ENCODE data around the gene AFAP1. TPM values are rescaled to one million over a fixed set of nuclear protein-coding genes. Genes with fewer than 3 reads are reported as not detected.

Gene AFAP1
- polyA plus RNA-seq, 1 donor (not counting 4 experiments of a cell fraction or from before 2014, with no cell fraction given) = 7.6 TPM

- Histone ChIP-seq H3K4me2 (ENCODE audit: control insufficient read depth, extremely low read depth, insufficient read depth, low read depth, low read length) (no peak overlapping the region), H4K20me1 (ENCODE audit: control insufficient read depth, extremely low read depth, insufficient read depth, low read length) (peaks cover 3% of the 10 kb centered on the region), H3K27me3 (ENCODE audit: control insufficient read depth, extremely low read depth, insufficient read depth, low read length) (no peaks in the 10 kb centered on the region), H3K9ac (ENCODE audit: control insufficient read depth, extremely low read depth, insufficient read depth, low read length) (no peak overlapping the region), H3K9me1 (ENCODE audit: control insufficient read depth, extremely low read depth, insufficient read depth, low read length) (no peaks in the 10 kb centered on the region), H3K4me1 (ENCODE audit: control insufficient read depth, extremely low read depth, insufficient read depth, low read length) (no peaks in the 10 kb centered on the region), H3K36me3 (ENCODE audit: control insufficient read depth in 2 of 2, extremely low read depth in 1 of 2, insufficient read depth in 2 of 2, low read length in 2 of 2) (peaks cover 0 to 2% of the 10 kb centered on the region in 2 experiments), H3K79me2 (ENCODE audit: control insufficient read depth, insufficient read depth, low read length) (peaks cover 83% of the 10 kb centered on the region), H3K27ac (ENCODE audit: control insufficient read depth, insufficient read depth, low read length) (no peak overlapping the region), H2AFZ (ENCODE audit: control insufficient read depth, low read length) (no peak overlapping the region), H3K9me3 (ENCODE audit: control insufficient read depth, low read depth, low read length) (no peaks in the 10 kb centered on the region), H3K4me3 (ENCODE audit: control insufficient read depth in 2 of 3, extremely low read depth in 1 of 3, insufficient read depth in 2 of 3, low read depth in 1 of 3, low read length in 3 of 3) (no peak overlapping the region)
- FAIRE-seq (no peak), DNase-seq (ENCODE audit: low read depth, low spot score) (no peak)
- TF ChIP-seq CTCF (optimal IDR thresholded peaks at IDR 0.05 in 1 of 3, IDR thresholded peaks at IDR 0.05 in 1 of 3, conservative IDR thresholded peaks at IDR 0.05 in 1 of 3; ENCODE audit: extremely low read depth in 1 of 3, insufficient read depth in 2 of 3, low read length in 3 of 3) (no peak), EZH2 (IDR thresholded peaks at IDR 0.05; ENCODE audit: low read length) (no peak)
- dilution Hi-C loops (cut with MboI; ENCODE audit: extremely low pct_ligation_motif_present, low sequenced_read_pairs) = no loop called here
Observed at GRCh38 chr4:7903791-7904516, 35.7 kb downstream of the AFAP1 start.

GRCh38 chr4:7902826-7903225 lies 36.8 kb downstream of the AFAP1 start:
- H2AFZ ChIP-seq (ENCODE audit: control insufficient read depth, low read length) = no peak overlapping the region
- dilution Hi-C loops (cut with MboI; ENCODE audit: extremely low pct_ligation_motif_present, low sequenced_read_pairs) = no loop called here
- no peak for FAIRE-seq
- H3K4me2 ChIP-seq (ENCODE audit: control insufficient read depth, extremely low read depth, insufficient read depth, low read depth, low read length) = no peak overlapping the region
- no peaks in the 10 kb centered on the region for H3K9me3 ChIP-seq (ENCODE audit: control insufficient read depth, low read depth, low read length)
- H3K9ac ChIP-seq (ENCODE audit: control insufficient read depth, extremely low read depth, insufficient read depth, low read length) = no peak overlapping the region
- TF ChIP-seq CTCF (optimal IDR thresholded peaks at IDR 0.05 in 1 of 3, IDR thresholded peaks at IDR 0.05 in 1 of 3, conservative IDR thresholded peaks at IDR 0.05 in 1 of 3; ENCODE audit: extremely low read depth in 1 of 3, insufficient read depth in 2 of 3, low read length in 3 of 3) = no peak
- no peak for TF ChIP-seq EZH2 (IDR thresholded peaks at IDR 0.05; ENCODE audit: low read length)
- no peak overlapping the region for H3K27ac ChIP-seq (ENCODE audit: control insufficient read depth, insufficient read depth, low read length)
- H3K4me3 ChIP-seq (ENCODE audit: control insufficient read depth in 2 of 3, extremely low read depth in 1 of 3, insufficient read depth in 2 of 3, low read depth in 1 of 3, low read length in 3 of 3) = no peak overlapping the region
- no peaks in the 10 kb centered on the region for H3K27me3 ChIP-seq (ENCODE audit: control insufficient read depth, extremely low read depth, insufficient read depth, low read length)
- no peaks in the 10 kb centered on the region for H3K4me1 ChIP-seq (ENCODE audit: control insufficient read depth, extremely low read depth, insufficient read depth, low read length)
- peaks cover 0 to 2% of the 10 kb centered on the region in 2 experiments for H3K36me3 ChIP-seq (ENCODE audit: control insufficient read depth in 2 of 2, extremely low read depth in 1 of 2, insufficient read depth in 2 of 2, low read length in 2 of 2)
- no peak for DNase-seq (ENCODE audit: low read depth, low spot score)
- no peaks in the 10 kb centered on the region for H3K9me1 ChIP-seq (ENCODE audit: control insufficient read depth, extremely low read depth, insufficient read depth, low read length)
- H3K79me2 ChIP-seq (ENCODE audit: control insufficient read depth, insufficient read depth, low read length) = peaks cover 79% of the 10 kb centered on the region
- H4K20me1 ChIP-seq (ENCODE audit: control insufficient read depth, extremely low read depth, insufficient read depth, low read length) = peaks cover 3% of the 10 kb centered on the region
